GM12891 (cell line): ENCODE data around the gene MERTK.
A peak's percentile ranks its signal among the peaks of the same experiment; 100 is the strongest.

ENCODE experiments used
- DNase-seq: peaks from one replicate; pipeline ENCODE4 v3.0.0; 2011; ENCODE audit warnings: low spot score; ENCODE audit not compliant: insufficient read length
- FAIRE-seq: peaks from 2 replicates; lab custom pipeline; 2011; peaks lifted over from hg19 to GRCh38; lab: Jason Lieb, UNC
- PAX5 ChIP-seq: IDR thresholded peaks from 2 replicates; pipeline ENCODE4 v1.6.1; 2011; ENCODE audit warnings: low read length, moderate library complexity, mild to moderate bottlenecking; ENCODE audit not compliant: insufficient read depth, severe bottlenecking
- POLR2A ChIP-seq: IDR thresholded peaks from 2 replicates; pipeline ENCODE4 v1.6.1; 2011; ENCODE audit warnings: low read depth, low read length, control low read depth
- POLR2AphosphoS5 ChIP-seq: IDR thresholded peaks from 2 replicates; pipeline ENCODE4 v1.6.1; 2011; ENCODE audit warnings: low read depth, low read length, control low read depth
- POU2F2 ChIP-seq: IDR thresholded peaks from 2 replicates; pipeline ENCODE4 v1.6.1; 2011; ENCODE audit warnings: low read depth, mild to moderate bottlenecking, control low read depth, low read length, moderate library complexity
- SPI1 ChIP-seq: IDR thresholded peaks from 2 replicates; pipeline ENCODE4 v1.6.1; 2011; ENCODE audit warnings: low read depth, low read length, control low read depth
- TAF1 ChIP-seq: IDR thresholded peaks from 2 replicates; pipeline ENCODE4 v1.6.1; 2011; ENCODE audit warnings: low read depth, low read length, control low read depth

Gene MERTK

GRCh38 chr2:112000399-112001135, 102.2 kb downstream of the MERTK start:
- TF ChIP-seq POLR2AphosphoS5 (no peak), TAF1 (no peak), SPI1 (no peak), PAX5 (no peak), POU2F2 (no peak), POLR2A (no peak)
- FAIRE-seq, result peak; percentile 74
- no peak for DNase-seq

DNA sequence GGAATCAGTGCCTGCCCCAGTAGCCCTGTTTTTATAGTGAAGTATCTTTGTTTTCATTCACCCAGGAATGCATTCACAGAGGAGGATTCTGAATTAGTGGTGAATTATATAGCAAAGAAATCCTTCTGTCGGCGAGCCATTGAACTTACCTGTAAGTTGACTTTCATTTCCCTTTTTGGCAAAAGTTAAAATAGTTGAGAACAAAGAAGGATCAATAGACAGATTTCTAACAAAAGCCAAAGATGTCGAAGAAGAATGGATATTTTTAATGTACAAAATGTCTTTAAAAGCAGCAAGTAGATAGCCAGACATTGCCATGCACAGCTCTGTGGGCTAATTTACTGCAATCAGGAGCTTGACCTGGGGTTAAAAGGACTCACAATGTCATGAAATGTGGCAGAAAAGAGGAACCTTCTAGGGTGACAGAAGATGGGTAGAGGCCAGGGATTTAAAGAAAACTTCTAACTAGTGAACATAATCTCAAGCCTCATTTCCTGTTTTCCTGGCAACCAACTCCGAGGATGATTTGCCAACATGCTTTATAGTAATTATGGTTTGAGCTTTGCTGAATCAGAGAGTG, 102.8 kb downstream of the MERTK start:
- no peak for FAIRE-seq
- TF ChIP-seq SPI1, result peak; percentile 81
- no peak for TF ChIP-seq POU2F2
- DNase-seq, result no peak

GRCh38 chr2:112001942-112002341, 103.5 kb downstream of the MERTK start:
- DNase-seq, result no peak
- no peak for FAIRE-seq
- no peak for TF ChIP-seq PAX5
- no peak for TF ChIP-seq POLR2A
- no peak for TF ChIP-seq TAF1
- TF ChIP-seq POU2F2, result no peak
- no peak for TF ChIP-seq POLR2AphosphoS5
- no peak for TF ChIP-seq SPI1

GRCh38 chr2:112003576-112004252, 105.3 kb downstream of the MERTK start:
- FAIRE-seq (peak; percentile 78), DNase-seq (no peak)
- TF ChIP-seq POLR2AphosphoS5 (no peak), PAX5 (peak; percentile 14)

DNA sequence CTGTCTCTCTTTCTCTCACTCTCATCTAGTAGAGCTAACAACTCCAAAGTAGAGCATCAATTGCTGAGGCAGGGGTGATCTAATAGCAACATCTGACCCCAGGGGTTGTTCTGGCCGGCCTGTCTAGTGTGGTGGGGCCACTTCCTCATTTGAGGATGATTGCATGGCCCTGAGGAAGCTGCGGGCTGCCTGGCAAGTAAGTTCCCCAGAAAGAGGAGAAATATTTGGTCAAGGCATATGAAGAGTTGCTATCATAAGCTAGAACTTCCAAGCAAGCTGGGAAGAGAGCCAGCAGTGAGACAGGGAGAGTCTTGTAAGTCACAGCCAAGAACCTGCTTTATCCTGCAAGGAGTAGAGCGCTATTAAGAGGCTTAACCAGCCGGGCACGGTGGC, 105.8 kb downstream of the MERTK start:
- FAIRE-seq (no peak), DNase-seq (peak; percentile 37)
- no peak for TF ChIP-seq POU2F2
- no peak for TF ChIP-seq PAX5
- TF ChIP-seq TAF1, result no peak
- no peak for TF ChIP-seq POLR2A
- peak; percentile 97 for TF ChIP-seq SPI1
- no peak for TF ChIP-seq POLR2AphosphoS5

GRCh38 chr2:112005406-112006075, 107.1 kb downstream of the MERTK start:
- no peak for TF ChIP-seq POU2F2
- TF ChIP-seq POLR2A, result no peak
- TF ChIP-seq TAF1, result no peak
- TF ChIP-seq PAX5, result no peak
- TF ChIP-seq SPI1, result no peak
- no peak for TF ChIP-seq POLR2AphosphoS5
- FAIRE-seq (no peak), DNase-seq (no peak)

- DNase-seq, result no peak
- TF ChIP-seq POLR2A (no peak), POU2F2 (no peak), TAF1 (no peak), SPI1 (no peak), PAX5 (no peak), POLR2AphosphoS5 (no peak)
- no peak for FAIRE-seq
Observed at GRCh38 chr2:112006076-112006410, 107.6 kb downstream of the MERTK start.

GRCh38 chr2:112007493-112007892, 109.1 kb downstream of the MERTK start:
- FAIRE-seq (no peak), DNase-seq (no peak)
- TF ChIP-seq SPI1, result no peak

DNA sequence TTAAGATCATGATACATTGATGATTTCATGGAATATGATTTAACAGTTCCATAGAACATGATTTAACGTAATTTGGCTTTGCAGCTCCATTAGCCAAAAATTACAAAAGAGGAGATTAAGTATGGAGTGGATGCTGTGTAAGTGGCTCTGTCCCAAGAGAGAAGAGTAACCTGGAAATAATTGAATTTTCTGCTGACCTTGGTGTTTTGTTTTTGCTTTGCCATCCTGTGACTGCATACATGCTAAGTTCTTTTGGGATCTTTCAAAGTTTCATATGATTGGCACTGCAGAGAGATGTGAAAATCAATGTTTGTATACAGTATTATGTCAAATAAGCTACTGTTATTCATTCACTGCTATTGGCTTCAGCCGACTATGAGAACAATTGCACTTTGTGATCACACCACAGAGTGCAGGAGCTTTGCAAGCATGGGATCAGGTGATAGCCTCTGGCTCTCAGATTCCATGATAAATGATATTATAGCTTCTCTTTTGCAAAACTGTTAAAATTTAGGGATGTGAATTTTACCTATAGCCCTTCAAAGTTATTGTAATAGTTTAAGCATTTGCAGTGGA, 110.6 kb downstream of the MERTK start:
- DNase-seq (no peak), FAIRE-seq (no peak)
- TF ChIP-seq SPI1 (no peak), TAF1 (no peak), POU2F2 (no peak), POLR2AphosphoS5 (no peak), POLR2A (no peak), PAX5 (no peak)
